Measurements from ENCODE around the gene ROR2. TPM values are rescaled to one million over a fixed set of nuclear protein-coding genes. Genes with fewer than 3 reads are reported as not detected.

ROR2 gene
- polyA plus RNA-seq, 4 donors: 15.6 to 24.9 (median 18.9) TPM

DNA sequence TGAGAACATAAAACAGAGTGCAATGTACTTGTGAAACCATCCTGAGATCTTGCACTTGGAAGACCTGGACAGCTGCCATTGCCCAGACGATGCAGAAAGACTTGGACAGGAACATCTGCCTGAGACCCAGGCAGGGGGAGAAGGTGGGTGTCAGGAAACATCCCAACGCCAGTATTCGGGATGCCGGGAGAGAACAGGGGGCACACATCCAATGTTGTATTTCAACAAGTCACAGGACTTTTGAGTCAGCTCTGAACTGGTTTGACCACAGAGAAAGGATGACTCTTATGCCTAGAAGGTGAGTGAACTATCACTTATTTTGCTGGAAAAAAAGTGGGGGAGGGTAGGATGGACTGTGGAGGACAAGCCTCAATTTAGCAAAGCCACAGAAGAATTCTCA lies 124.6 kb downstream of the ROR2 start:
- DNase-seq (ENCODE audit: low read depth in 4 of 4, low spot score in 2 of 4): no peak

DNA sequence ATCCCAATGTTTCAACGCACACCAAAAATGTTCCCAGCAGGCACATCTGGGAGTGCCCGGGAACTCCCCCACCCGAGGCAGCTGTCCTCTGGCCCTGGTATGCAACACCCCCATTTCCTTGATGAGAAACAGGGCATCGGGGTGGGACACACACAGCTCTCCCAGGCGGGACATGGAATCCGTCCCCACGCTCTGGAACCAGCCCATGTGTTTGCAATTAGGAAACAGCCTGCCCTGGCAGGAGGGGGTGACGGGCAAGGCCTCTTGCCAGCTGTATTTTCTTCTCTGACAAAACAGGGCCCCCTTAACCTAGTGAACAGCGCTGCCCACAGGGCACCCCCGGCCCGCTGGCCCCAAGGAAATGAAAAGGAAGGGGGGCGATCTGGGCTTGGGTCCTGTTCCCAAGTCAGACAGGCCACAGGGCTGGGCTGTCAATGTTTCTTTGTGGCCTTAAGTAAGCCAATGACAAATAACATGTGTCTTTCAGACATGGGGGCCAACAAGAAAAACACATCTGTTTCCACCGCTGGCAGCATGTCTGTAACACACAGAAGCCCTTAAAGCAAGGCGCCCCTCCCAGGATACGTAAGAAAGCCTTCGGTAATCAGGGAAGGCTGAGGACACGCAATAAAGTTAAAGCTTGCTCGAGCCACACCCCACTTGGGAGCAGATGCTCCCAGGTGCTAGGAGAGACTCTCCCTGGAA lies 125.3 kb downstream of the ROR2 start:
- DNase-seq (ENCODE audit: low read depth in 4 of 4, low spot score in 2 of 4): no peak

DNA sequence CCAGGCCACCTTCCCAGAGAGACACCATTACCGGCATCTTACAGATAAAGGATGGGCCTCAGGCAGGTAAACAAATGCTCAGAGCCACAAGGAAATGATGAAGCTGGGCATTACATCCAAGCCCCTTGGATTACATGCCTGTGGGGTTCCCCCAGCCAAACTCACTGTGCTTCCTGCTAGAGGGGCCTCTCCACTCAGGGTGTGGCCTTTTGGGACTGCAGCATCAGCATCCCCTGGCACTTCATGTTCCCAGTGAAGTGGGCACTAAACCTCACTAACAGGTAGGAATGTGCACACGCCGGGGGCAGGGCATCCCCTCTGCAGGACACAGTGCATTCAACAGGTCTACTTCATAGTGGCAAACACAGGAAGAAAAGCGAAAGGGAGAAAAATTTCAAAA lies 125.9 kb downstream of the ROR2 start:
- no peak for DNase-seq (ENCODE audit: low read depth in 4 of 4, low spot score in 2 of 4)

DNA sequence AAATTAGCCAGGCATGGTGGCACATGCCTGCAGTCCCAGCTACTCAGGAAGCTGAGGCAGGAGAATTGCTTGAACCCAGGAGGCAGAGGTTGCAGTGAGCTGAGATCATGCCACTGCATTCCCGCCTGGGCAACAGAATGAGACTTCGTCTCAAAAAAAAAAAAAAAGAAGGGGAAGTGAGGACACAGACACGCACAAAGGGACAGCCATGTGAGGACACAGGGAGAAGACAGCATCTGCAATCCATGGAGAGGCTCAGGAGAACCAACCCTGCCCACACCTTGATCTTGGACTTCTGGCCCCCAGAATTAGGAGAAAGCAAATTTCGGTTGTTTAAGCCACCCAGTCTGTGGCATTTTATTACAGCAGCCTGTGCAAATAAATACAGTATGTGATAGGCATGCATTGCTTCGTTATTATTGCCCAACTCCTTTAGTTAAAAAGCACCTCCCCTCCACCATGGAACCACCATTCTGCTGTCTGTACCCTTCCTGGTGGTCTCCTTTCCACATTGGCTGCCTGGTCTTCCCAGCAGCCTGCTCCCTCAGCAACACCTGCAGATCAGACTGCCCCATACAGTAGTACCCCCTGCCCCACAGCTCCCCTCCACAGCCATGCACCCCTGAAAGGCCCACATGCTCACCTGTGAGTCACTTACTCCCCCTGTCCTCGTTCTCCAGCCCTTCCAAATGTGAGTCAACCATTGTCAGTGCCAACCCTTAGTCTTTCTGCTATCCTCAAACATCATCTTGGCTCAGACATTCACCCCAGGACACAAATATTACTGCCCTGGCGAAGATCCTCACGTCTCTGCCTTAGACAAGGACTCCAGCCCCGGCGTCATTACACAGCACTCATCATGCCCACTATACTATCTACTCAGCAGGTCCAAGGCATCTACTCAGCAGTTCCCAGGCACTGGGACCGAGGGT lies 128.8 kb downstream of the ROR2 start:
- no peak for DNase-seq (ENCODE audit: low read depth in 4 of 4, low spot score in 2 of 4)

DNA sequence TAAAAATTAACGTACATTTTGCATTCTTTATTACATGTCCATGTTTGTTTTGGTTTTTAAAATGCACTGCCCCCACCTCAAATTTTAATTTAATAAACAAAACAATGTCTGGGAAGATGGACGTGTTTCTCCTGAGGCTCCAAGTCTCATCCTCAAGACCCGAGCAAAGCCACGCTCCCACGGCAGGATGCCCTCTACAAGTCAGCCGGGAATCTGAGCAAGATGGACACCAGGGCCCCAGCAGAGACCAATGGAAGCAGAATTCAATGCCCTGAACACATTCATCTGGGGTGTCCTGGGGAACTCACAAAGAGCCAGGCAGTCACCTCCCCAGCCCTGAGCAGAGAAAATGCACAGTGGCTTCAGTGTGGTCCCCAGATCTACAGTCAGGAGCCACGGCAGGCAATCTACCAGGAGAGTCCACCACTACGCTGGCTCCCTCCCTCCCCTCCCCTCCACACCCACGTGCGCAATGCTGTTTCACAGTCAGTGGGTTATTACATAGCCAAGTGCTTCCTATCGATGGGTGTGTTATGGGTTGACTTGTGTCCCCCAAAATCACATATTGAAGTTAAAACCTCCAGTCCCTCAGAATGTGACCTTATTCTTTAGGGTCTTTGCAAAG lies 129.8 kb downstream of the ROR2 start:
- DNase-seq (ENCODE audit: low read depth in 4 of 4, low spot score in 2 of 4): no peak

DNA sequence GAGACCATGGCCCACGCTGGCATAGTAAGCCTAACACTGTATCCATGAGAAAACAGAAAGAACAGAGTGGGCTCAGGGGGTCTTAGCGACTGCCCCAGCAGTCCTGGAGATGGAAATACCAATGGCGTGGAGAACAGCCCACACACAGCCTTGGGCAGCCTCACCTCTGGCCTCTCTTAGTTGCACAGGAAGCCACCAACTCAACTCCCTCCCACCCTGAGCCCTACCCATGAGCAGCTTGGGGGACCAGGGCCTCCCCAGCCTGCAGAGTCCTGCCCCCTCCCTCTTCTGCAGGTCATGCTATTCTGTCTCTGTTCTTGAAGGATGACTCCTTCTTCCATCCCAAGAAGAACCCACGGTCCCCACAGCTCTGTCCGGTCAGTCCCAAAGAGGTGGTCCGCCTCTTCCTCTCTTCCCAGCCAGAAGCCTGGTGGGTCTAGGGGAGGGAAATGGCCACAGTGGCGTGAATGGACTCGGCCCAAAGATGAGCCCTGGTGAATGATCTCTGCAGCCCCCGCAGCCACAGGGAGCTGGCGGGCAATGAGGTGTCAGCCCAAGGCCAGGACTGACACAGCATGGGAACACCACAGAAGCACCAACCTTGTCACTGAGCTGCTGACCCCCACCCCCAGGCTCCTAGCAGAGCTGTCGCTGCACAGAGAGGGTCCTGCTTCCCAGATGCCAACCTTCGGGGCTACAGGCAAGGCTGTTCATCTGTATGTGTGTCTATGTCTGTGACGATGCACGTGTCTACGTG lies 131.2 kb downstream of the ROR2 start:
- no peak for DNase-seq (ENCODE audit: low read depth in 4 of 4, low spot score in 2 of 4)

DNA sequence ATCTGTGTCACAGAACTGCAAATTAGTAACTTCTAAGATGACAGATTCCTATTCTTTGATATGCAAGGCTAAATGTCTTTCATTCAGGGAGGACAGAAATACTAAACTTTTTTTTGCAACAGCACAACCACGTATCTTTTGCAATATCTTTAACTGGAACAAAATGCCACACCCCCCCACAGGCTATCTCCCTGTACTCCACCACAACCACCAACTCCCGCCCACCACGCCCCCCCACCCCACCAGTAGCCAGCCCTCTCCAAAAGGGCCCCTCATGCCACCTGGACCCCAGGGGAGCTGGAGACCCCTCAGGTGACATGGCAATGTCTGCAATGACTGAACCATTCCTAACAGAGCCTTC lies 131.8 kb downstream of the ROR2 start:
- no peak for DNase-seq (ENCODE audit: low read depth in 4 of 4, low spot score in 2 of 4)

DNA sequence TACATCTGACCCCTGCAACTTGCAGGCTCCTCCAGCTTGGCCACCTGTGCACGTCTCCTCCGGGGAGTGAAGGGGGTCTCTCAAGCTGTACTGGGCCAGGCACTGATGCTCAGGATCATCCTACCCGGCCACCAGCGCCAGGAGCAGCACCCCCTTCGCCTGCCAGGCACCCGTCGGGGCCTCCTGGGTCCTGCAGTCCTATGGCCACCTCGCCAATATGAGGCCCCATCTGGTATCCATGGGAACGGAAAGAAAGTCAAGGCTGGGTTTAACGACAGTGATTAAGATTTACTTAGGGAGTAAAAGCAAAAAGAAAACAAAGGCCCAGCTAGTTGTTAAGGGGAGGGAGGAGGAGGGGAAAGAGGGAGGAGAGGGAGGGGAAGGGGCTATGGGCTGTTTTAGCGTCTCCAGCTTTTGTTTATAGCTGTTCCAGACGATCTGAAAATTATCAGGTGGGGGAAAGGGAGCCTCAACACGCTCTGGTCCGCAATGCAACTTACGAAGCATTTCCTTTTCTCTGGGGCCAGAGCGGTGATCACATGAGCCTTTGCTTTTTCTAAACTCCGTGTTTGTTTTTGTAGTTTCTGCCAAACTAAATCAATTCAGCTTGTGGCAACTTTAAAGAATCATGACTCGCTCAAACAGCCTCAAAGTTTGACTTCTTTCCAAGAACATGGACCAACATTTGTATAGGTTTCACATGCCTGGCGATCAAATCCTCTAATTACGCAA lies 132.4 kb downstream of the ROR2 start:
- DNase-seq (ENCODE audit: low read depth in 4 of 4, low spot score in 2 of 4): peak; percentile 73 to 85 (median 76)

DNA sequence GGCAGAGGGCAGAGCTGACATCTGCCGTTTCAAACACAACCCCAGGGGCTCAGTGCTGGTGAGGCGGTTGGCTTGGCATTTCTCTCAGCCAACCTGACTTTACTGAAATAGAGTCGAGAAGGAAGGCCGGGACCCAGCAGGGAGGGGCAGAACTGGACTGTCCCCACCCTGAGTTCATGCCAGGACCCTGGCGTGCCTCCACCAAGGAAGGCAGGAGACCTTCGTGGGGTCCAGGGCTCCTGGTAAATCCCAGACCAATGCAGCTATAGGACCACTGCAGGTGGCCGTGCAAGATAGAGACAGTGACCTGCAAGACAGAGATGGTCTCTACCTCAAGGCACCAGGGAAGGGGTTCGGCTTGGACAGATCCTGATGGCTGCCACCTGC lies 132.9 kb downstream of the ROR2 start:
- no peak for DNase-seq (ENCODE audit: low read depth in 4 of 4, low spot score in 2 of 4)

DNA sequence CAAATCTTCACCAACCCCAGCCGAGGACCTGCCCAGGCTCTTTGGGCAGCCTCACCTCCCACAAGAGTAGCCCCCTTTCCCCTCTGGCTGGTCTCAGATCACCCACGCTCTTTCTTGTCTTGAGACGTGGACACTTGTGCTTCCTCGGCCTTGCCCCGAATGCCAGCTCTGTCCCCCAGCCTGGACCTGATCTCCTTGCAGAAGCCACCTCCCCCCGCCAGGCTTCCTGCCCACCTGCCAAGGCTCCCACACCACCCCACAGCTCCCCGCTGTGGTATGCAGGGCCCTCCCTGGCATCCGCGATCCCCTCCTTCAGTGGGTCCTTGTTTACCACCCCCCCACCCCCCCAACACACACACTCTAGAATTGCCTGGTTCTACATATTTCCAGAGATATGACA lies 133.7 kb downstream of the ROR2 start:
- no peak for DNase-seq (ENCODE audit: low read depth in 4 of 4, low spot score in 2 of 4)

DNA sequence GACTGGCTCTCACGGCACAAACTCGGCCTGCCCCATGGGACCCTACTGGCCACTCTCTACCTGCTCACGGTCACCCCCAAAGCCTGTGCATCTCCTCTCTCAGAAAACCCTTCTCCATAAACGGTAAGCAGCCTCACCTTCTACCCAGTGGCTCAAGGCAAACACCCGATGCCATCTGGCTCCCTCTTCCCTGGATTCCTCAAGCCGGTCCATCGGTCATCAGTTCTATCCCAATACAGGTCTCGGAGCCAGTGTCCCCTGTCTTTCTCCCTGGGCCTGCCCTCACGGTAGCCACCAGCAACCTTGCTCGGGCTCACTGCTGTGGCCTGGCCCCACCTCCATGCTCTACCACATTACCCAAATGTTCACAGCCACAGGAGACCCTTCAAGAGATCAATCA lies 134.1 kb downstream of the ROR2 start:
- no peak for DNase-seq (ENCODE audit: low read depth in 4 of 4, low spot score in 2 of 4)

DNA sequence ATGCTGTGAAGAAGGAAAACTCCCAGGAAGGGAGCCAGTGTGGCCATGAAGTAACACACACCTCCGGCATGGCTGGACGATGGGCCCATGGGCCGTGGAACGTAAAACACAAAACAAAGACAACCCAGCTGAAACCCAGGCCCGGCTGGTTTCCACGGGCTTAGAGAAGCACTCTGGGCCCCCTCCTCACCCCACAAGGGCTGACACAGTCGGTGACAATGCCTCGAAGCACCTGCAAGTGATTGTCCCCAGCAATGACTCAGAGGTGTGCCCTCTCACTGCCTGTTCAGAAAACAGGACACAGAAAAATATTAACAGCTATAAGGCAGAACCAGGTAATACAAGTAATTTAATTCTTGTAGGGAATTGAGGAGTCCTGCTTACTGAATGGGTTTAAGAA lies 135.3 kb downstream of the ROR2 start:
- DNase-seq (ENCODE audit: low read depth in 4 of 4, low spot score in 2 of 4): no peak

DNA sequence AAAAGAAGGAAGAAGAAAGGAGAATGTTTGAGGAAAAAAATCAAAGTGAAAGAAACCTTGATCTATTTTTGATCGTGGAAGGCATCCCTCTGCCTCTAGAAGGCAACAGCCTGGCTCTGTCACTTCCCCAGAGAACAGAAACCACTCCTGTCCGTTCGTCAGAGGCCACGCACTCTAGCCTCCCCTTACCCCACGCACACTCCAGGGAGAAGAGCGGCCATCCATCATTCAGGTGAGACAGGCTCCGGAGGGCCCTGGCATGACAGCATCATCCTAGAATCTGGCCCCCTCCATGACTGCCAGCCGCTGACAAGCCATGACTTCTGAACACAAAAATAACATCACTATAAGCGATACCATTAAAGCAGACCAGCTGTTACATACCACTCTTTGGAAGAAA lies 135.8 kb downstream of the ROR2 start:
- DNase-seq (ENCODE audit: low read depth in 4 of 4, low spot score in 2 of 4): no peak

DNA sequence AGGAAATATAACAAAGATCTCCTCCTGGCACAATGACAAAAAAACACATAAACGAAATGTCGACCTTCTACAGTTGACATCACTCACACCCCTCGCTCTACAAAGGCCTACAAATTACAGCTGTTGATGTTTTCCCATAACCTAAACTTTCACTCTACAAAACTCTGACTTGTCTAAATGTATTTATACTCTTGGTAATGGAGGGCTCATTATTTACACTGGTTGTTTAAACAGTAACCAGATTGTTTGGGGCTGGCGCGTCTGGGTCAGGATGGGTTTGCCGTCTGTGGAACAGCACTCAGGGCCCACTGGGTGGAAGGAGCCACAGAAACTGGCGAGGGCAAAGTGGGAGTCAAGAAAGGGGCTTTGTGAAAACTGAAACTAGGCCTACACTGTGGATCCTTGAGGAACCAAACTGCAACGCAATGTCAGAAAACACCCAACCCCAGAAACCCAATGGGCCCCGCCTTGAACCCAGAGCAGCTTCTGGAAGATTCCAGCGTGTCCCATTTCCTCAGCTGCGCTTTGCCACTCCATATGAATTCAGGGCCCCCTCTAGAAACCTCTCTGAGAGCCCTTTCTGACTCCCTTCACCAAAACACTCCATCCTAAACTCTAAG lies 136.7 kb downstream of the ROR2 start:
- no peak for DNase-seq (ENCODE audit: low read depth in 4 of 4, low spot score in 2 of 4)

DNA sequence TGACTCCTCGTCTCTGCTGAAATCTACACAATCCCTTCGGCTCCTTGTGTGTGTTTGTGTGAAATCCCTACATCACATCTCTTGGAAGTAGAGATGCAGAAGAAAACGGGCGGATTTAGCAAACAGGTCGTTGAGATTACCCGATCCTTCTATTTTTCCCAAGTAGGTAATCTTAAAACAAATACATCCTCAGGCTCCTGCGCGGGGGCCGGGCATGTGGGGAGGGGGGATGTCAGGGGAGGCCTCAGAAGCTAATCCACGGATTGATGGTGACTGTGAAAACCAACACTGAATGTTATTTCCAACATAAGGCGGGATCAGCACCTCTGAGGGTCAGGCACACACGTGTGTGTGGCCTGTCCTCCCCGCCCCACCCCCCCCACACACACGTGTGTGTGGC lies 137.8 kb downstream of the ROR2 start:
- no peak for DNase-seq (ENCODE audit: low read depth in 4 of 4, low spot score in 2 of 4)

DNA sequence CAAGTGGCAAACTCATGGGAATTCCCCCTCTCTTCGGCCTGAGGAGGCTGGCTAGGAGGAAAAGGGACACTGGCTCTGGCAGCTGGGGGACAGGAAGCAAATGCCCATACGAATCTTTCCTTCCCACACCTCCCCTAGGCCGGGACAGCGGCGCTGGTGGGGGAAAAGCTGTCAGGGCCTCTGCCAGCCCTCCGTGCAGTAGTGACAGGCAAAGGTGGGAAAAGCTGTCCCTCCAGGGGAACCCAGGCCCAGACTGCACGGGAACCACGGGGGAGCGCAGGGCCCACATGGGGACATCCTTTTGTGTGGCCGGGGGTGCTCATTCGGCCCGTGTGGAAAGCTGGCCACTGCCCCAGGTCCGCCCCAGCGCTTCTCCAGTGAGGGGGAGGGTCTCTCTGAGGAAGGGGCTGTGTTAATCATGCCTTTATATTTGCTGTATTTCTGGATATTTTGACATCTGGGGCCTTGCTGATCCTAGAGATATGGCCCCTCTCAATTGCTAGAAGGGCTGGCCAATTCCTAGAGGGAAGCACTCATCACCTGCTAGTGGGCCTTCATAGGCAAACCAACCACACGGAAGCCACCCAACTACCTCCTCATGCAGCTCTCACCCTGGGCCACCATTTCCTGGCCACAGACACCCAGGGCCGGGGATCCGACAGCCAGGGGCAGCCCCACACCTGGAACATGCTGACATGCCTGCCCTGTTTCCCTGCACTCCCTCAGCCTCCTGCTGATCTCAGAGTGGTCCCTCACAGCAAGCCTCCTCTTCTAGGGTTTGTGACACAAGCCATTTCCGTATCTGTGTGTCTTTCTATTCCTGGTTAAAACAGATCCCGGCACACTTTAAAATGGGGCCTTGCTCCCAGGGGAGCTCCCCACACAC lies 138.8 kb downstream of the ROR2 start:
- DNase-seq (ENCODE audit: low read depth in 4 of 4, low spot score in 2 of 4): no peak

DNA sequence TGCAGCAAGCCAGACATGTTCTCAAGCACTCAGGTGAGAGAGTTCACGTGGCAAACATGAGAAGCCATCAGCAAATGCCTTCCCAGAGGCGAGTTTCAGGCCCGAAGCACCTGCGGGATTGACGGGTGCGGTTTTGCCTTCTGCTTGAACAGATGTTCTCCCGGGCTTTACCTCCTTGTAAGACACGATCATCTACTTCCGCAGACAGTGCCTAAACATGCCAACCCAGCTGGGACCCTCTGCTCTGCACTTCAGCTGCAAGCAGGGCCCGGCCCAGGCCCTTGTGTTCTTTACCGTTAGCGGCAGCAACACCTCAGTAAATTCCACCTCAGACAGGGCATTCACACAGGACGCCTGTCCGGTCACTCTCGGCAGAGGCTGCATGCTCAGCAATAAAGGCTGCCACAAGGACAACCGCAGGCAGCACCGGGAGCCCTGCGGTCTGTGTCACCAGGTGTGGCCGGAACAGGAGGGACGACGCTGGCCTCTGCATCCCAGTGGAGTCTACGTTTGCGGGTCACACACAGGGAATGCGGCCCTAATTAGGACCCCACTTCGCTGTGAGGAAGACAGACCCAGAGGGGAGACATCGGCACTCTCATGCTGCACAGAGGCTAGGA lies 139.6 kb downstream of the ROR2 start:
- DNase-seq (ENCODE audit: low read depth in 4 of 4, low spot score in 2 of 4): no peak

DNA sequence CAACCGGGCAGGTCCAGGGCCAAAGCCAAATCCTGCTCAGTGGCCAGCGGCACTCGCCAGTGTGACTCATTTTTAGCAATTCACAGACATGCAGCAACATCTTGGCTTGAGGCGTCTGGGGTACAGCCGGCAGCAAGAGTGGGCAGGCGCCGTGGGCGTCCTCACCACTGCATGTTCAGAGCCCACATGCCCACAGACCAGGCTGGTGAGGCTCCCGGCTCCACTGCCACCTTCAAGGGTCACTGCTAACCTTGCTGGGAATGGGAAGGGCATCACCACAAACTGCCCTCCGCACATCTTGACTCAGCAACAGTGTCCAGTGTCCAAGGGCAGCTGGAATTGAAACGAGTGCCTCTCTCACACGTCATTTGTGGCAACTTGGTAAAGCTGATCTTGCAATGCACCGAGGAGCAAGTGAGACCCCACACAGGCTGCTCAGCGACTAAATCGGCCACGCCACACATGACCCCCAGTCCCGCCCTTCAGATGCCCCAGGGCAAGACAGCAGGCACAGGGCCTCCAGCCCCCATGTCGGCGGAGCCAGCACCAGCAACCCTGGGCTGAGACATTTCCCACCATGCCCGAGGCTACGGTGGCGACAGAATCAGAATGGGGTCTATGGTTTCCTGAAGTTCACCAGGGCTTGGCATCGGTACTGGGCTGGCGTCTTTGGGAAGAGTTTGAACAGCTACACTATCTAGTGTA lies 140.3 kb downstream of the ROR2 start:
- no peak for DNase-seq (ENCODE audit: low read depth in 4 of 4, low spot score in 2 of 4)

Measured in left renal cortex interstitium (tissue), 4 donors.